ENCODE measurements around the gene BACH2.

DNA sequence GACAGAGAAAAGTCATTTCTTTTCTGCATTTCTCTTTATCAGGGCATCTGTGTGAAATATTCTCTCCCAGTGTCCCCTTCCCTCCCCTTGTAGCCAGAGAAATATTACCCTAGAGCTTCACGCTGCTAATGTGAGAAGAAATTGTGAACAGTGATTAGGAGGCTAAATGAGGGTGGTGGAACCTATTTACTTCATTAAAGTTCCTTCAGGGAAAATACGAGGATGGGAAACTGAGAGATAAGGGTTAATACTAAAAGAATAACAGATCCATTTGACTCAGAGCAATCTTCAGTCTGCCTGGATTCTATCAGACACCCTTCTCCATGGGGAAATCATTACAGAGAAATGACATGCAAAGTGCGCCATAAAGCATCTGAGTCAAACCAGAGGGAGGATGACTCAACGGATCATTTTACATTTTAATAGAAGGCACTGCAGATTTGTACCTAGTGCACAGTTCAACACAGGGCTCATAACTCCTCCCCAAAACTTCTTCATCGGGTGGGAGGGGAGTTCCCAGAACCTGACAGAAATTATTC is 271.1 kb downstream of the BACH2 start:
- TF ChIP-seq, protein P1, sequence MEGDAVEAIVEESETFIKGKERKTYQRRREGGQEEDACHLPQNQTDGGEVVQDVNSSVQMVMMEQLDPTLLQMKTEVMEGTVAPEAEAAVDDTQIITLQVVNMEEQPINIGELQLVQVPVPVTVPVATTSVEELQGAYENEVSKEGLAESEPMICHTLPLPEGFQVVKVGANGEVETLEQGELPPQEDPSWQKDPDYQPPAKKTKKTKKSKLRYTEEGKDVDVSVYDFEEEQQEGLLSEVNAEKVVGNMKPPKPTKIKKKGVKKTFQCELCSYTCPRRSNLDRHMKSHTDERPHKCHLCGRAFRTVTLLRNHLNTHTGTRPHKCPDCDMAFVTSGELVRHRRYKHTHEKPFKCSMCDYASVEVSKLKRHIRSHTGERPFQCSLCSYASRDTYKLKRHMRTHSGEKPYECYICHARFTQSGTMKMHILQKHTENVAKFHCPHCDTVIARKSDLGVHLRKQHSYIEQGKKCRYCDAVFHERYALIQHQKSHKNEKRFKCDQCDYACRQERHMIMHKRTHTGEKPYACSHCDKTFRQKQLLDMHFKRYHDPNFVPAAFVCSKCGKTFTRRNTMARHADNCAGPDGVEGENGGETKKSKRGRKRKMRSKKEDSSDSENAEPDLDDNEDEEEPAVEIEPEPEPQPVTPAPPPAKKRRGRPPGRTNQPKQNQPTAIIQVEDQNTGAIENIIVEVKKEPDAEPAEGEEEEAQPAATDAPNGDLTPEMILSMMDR (conservative IDR thresholded peaks at IDR 0.05) = no peak
- TF ChIP-seq ZFX (IDR thresholded peaks at IDR 0.05) = no peak

Data from C4-2B (cell line).